ACC112 (cell line): ENCODE measurements around the gene CLEC16A.

ENCODE experiments used
- H2AFZ ChIP-seq: fragments of 200-600 bp; sonication (generic); one replicate; pipeline ENCODE4 v1.6.0; 2017; ENCODE audit warnings: antibody characterized with exemption, low read length; ENCODE audit not compliant: unreplicated experiment
- H3K27ac ChIP-seq: fragments of 200-600 bp; sonication (generic); 2 replicates; pipeline ENCODE4 v1.5.1; 2014; ENCODE audit warnings: low read depth, mild to moderate bottlenecking, antibody characterized with exemption, low read length, moderate library complexity
- H3K27me3 ChIP-seq: fragments of 200-600 bp; sonication (generic); 2 replicates; pipeline ENCODE4 v1.6.1; 2014; ENCODE audit warnings: mild to moderate bottlenecking, antibody characterized with exemption, low read length, moderate library complexity, mixed read lengths; ENCODE audit not compliant: insufficient read depth
- H3K36me3 ChIP-seq: fragments of 200-600 bp; sonication (generic); 2 replicates; pipeline ENCODE4 v1.6.1; 2016; ENCODE audit warnings: mild to moderate bottlenecking, antibody characterized with exemption, low read length, moderate library complexity, mixed read lengths; ENCODE audit not compliant: insufficient read depth
- H3K4me1 ChIP-seq: fragments of 200-600 bp; sonication (generic); one replicate; pipeline ENCODE4 v1.6.1; 2016; ENCODE audit warnings: low read length, mixed read lengths; ENCODE audit not compliant: insufficient read depth, unreplicated experiment, control insufficient read depth
- H3K4me3 ChIP-seq: fragments of 200-600 bp; sonication (generic); 2 replicates; pipeline ENCODE4 v1.5.1; 2014; ENCODE audit warnings: mild to moderate bottlenecking, low read depth, low read length
- H3K79me2 ChIP-seq: fragments of 200-600 bp; sonication (generic); one replicate; pipeline ENCODE4 v1.6.0; 2016; ENCODE audit warnings: low read length; ENCODE audit not compliant: control insufficient read depth, unreplicated experiment, insufficient read depth

Gene CLEC16A

DNA sequence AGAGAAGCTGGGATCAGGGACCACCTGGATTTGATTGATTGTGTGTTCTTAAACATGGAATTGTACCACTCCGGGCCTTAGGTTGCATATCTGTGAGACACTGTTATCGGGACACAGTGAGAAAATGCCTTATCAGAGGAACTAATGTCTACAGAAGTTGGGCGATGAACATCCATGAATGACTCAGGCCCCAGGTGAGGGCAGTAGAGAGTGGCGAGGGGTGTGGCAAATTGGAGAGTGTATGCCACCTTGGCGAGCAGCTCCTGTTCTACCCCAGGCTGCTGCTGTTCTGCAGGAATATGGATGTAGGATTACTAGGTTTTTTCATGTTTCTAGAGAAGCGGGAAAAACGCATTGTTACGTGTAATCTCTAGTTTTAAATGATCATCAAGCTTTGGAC is 38.8 kb downstream of the CLEC16A start:
- H3K27me3 ChIP-seq, result no peaks in the 10 kb centered on the region
- H3K4me3 ChIP-seq, result no peak overlapping the region
- no peak overlapping the region for H3K27ac ChIP-seq
- H2AFZ ChIP-seq, result no peak overlapping the region
- H3K79me2 ChIP-seq, result no peaks in the 10 kb centered on the region
- H3K4me1 ChIP-seq, result no peaks in the 10 kb centered on the region
- H3K36me3 ChIP-seq, result no peaks in the 10 kb centered on the region

DNA sequence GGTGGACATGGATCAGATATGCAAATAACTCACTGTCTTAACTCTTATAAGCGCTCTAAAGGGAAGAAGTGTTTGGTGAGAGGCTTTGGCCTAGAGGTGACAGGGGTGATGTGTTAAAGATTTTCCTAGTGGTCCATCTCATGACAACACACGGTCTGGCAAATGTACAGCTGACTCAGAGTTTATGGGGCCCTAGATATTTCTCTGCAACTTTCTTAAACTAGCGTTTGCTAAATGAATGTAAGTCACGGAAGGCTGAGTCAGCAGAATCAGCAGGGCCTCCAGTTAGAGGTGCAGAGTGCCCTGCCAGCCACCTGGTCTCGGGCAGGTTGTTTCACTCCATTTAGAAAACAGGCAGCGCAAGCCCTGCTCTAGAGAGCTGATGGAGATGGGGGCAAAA is 40.1 kb downstream of the CLEC16A start:
- Histone ChIP-seq H3K36me3 (no peaks in the 10 kb centered on the region), H3K79me2 (no peaks in the 10 kb centered on the region), H3K4me1 (no peaks in the 10 kb centered on the region), H2AFZ (no peak overlapping the region), H3K27ac (no peak overlapping the region), H3K4me3 (no peak overlapping the region), H3K27me3 (no peaks in the 10 kb centered on the region)

DNA sequence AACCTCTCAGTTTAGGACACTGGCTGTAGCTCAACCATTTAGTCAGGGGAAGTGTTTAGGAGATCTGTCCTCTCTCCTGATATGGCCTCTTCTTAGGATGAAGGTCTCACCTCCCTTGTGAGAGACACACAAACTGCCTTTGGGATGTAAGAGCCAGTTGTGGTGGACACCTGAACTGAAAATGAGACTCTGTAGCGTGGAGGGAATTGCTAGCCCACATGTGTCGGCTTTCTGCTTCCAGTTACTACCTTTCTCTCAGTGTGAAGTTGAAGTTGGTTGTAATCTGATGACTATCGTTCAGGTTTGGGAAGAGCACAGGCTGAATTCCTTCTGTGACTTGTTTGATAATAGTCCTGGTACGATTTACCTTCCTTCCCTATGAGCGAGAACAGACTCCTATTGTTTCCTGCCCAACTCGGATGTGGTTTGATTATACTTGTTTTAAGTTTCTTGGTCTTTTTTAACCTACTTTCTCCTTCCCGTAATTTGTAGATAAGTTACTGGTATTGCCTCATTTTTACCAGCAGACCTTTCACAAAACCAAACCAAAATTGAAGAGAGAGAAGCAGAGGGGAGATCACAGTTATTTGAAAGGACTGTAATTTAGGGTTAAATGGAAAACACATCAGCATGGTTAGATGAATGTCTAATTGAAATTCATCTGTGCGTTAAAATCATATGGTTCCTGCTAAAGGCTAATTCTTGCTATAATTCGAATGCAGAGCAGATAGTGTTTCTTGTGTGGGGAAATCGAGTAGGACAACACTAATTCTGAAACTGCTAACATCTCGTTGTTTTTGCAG is 43.2 kb downstream of the CLEC16A start:
- H3K4me3 ChIP-seq, result no peak overlapping the region
- no peaks in the 10 kb centered on the region for H3K36me3 ChIP-seq
- H3K27me3 ChIP-seq, result no peaks in the 10 kb centered on the region
- H3K27ac ChIP-seq, result no peak overlapping the region
- H2AFZ ChIP-seq, result no peak overlapping the region
- H3K79me2 ChIP-seq, result no peaks in the 10 kb centered on the region
- H3K4me1 ChIP-seq, result peaks cover 16% of the 10 kb centered on the region

- Histone ChIP-seq H3K4me3 (no peak overlapping the region), H3K36me3 (no peaks in the 10 kb centered on the region)
These were observed 43.9 kb downstream of the CLEC16A start for GRCh38 chr16:10988164-10988803.

GRCh38 chr16:10988879-10989278 is 44.5 kb downstream of the CLEC16A start:
- Histone ChIP-seq H3K79me2 (peaks cover 3% of the 10 kb centered on the region), H2AFZ (no peak overlapping the region), H3K27me3 (no peaks in the 10 kb centered on the region), H3K36me3 (no peaks in the 10 kb centered on the region), H3K4me1 (peaks cover 28% of the 10 kb centered on the region), H3K4me3 (no peak overlapping the region), H3K27ac (no peak overlapping the region)

More at GRCh38 chr16:10988164-10988803, 43.9 kb downstream of the CLEC16A start:
- Histone ChIP-seq H2AFZ (no peak overlapping the region), H3K79me2 (no peaks in the 10 kb centered on the region), H3K27ac (no peak overlapping the region), H3K27me3 (no peaks in the 10 kb centered on the region), H3K4me1 (peaks cover 23% of the 10 kb centered on the region)

GRCh38 chr16:10989559-10989958 is 45.2 kb downstream of the CLEC16A start:
- H3K4me3 ChIP-seq, result no peak overlapping the region
- H2AFZ ChIP-seq, result no peak overlapping the region
- no peaks in the 10 kb centered on the region for H3K27me3 ChIP-seq
- H3K36me3 ChIP-seq, result peaks cover 4% of the 10 kb centered on the region; the same call in 1 of the 2 replicates
- peaks cover 3% of the 10 kb centered on the region for H3K79me2 ChIP-seq
- no peak overlapping the region for H3K27ac ChIP-seq
- H3K4me1 ChIP-seq, result peaks cover 29% of the 10 kb centered on the region

DNA sequence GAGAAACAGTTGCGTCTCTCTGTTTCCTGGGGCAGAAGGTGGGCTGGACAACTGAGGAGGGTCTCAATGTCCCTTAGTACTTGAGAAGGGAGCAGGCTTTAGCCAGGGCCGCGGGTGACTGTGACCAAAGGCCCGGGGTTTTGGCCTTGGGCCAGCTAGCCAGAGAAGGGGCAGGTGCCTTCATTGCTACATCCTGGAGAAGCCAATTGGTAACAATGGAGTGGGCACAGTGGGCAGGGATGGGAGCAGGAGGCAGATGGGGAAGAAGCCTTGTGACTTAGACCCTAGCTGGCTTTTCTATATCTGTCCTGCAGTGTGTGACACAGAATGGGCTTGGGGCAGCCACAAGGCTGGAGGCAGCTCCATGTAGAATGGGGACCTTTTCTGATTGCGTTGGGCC is 46.0 kb downstream of the CLEC16A start:
- Histone ChIP-seq H3K36me3 (peaks cover 4% of the 10 kb centered on the region; the same call in 1 of the 2 replicates), H3K4me1 (peaks cover 29% of the 10 kb centered on the region), H3K4me3 (no peak overlapping the region), H2AFZ (no peak overlapping the region), H3K27ac (no peak overlapping the region), H3K27me3 (no peaks in the 10 kb centered on the region), H3K79me2 (peaks cover 3% of the 10 kb centered on the region)

- peak overlapping the region; percentile 78 for H3K27ac ChIP-seq
- H3K27me3 ChIP-seq, result no peaks in the 10 kb centered on the region
- H3K4me3 ChIP-seq, result no peak overlapping the region
- no peak overlapping the region for H2AFZ ChIP-seq
- H3K79me2 ChIP-seq, result peaks cover 3% of the 10 kb centered on the region
- peaks cover 29% of the 10 kb centered on the region for H3K4me1 ChIP-seq
- H3K36me3 ChIP-seq, result peaks cover 4% of the 10 kb centered on the region; the same call in 1 of the 2 replicates
These were observed 47.7 kb downstream of the CLEC16A start for GRCh38 chr16:10992112-10992511.

- Histone ChIP-seq H2AFZ (no peak overlapping the region), H3K36me3 (peaks cover 4% of the 10 kb centered on the region; the same call in 1 of the 2 replicates), H3K27ac (peak overlapping the region; percentile 78), H3K27me3 (no peaks in the 10 kb centered on the region), H3K79me2 (peaks cover 3% of the 10 kb centered on the region), H3K4me1 (peaks cover 29% of the 10 kb centered on the region), H3K4me3 (peak overlapping the region; percentile 37; the same call in 1 of the 2 replicates)
These were observed 48.4 kb downstream of the CLEC16A start for GRCh38 chr16:10992797-10993196.

DNA sequence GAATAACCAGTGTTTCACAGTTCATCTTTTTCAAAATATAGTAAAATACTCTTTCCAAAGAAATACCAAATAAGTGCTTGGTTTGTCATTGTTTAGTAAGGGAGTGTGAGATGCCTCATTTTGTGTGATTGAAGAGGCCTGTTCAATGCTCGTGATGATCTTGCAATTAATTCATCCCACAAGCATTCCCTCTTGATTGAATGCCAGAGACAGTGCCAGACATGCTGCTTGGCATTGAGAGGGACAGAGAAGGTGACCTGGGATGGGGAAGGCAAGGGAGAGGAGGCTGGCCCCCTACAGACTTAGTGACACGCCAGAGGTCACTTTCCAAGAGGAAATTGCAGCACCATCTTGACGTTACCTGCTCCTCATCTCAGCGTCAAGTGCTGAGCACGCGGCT is 49.3 kb downstream of the CLEC16A start:
- Histone ChIP-seq H3K27me3 (no peaks in the 10 kb centered on the region), H3K4me1 (peaks cover 29% of the 10 kb centered on the region), H3K36me3 (peaks cover 4% of the 10 kb centered on the region; the same call in 1 of the 2 replicates), H3K4me3 (no peak overlapping the region), H3K79me2 (peaks cover 3% of the 10 kb centered on the region), H2AFZ (no peak overlapping the region), H3K27ac (peak overlapping the region; percentile 78; the same call in 1 of the 2 replicates)
